PC-9 (cell line): ENCODE results near the gene DNAJC22.

Experiments
- EZH2 ChIP-seq: fragments of 200-600 bp; sonication (generic); IDR thresholded peaks from 2 replicates; pipeline ENCODE4 v1.8.0; 2017; ENCODE audit warnings: antibody characterized with exemption, low read depth
- TF ChIP-seq, protein P1 (sequence below): fragments of 200-600 bp; sonication (generic); conservative IDR thresholded peaks from 2 replicates; pipeline ENCODE4 v1.6.1; 2017; ENCODE audit warnings: mixed run types, antibody characterized with exemption, mild to moderate bottlenecking, moderate library complexity

DNA sequence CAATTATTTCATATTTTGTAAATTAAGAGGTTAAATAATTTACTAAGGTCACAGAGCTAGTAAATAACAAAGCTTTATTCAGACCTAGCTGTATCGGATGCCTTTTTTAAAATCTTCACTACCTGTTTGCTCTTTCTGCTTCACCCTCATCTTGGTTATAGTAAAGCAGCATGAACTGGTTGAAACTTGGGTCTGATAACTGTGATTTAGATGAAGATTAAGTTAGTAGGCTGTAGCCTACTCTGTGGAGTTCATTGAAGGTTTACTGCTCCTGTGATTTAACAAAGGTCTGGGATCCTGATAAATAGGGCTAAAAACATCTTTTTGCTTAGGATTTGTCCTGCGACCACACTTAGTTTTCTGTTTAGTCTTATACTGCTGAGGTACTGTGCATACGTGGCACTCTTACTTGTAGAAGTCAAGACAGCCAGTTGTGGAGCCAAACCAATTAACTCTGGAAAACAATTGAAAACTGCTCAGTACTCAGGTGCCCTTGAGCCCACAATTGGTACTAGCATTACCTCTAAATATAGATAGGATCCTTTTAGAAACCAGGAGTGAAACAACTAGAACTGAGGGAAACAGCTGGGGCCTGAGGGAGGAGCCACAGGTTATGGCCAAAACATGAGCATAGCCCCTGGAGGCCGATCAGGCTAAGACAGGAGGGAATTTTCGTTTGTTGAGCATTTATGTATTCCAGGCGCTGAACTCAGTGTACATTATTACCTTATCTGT, 22.9 kb downstream of the DNAJC22 start:
- TF ChIP-seq, protein P1, sequence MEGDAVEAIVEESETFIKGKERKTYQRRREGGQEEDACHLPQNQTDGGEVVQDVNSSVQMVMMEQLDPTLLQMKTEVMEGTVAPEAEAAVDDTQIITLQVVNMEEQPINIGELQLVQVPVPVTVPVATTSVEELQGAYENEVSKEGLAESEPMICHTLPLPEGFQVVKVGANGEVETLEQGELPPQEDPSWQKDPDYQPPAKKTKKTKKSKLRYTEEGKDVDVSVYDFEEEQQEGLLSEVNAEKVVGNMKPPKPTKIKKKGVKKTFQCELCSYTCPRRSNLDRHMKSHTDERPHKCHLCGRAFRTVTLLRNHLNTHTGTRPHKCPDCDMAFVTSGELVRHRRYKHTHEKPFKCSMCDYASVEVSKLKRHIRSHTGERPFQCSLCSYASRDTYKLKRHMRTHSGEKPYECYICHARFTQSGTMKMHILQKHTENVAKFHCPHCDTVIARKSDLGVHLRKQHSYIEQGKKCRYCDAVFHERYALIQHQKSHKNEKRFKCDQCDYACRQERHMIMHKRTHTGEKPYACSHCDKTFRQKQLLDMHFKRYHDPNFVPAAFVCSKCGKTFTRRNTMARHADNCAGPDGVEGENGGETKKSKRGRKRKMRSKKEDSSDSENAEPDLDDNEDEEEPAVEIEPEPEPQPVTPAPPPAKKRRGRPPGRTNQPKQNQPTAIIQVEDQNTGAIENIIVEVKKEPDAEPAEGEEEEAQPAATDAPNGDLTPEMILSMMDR: no peak; the same call in 1 of the 2 replicates
- no peak for TF ChIP-seq EZH2
